ENCODE data around the gene SNX8. TPM values are rescaled to one million over a fixed set of nuclear protein-coding genes. Genes with fewer than 3 reads are reported as not detected.

Gene SNX8
- total RNA-seq, 2 experiments from 2014 or later = 25.0 to 27.9 TPM

DNA sequence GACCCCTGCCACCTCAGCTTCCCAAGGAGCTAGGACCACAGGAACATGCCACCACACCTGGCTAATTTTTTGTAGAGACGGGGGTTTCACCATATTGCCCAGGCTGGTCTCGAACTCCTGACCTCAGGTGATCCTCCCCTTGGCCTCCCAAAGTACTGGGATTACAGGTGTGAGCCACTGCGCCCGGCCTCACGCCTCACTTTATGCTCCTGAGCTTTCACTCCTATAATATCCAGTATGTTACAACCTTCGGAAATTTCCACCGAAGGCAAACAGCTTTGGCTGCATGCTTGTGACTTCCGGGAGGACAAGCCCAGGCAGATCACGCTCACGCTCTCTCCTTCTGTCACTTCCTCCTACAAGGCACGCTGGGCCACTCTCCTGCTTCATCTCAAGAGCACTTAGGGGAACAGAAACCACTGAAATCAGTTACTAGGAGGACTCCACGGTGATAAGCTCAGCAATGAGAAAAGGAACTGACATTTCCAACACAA is 77.1 kb downstream of the SNX8 start:
- Mint-ChIP-seq H3K9me3 (ENCODE audit: low read depth) (no peaks in the 10 kb centered on the region), H3K4me3 (no peak overlapping the region), H3K4me1 (peaks cover 29% of the 10 kb centered on the region), H3K27ac (no peak overlapping the region), H3K36me3 (peaks cover 32% of the 10 kb centered on the region), H3K27me3 (no peaks in the 10 kb centered on the region)
- no peak for ATAC-seq
- DNase-seq = no peak
- CTCF ChIA-PET = interaction anchor here (0.8 to 1.5 kb wide), 3 partner anchors 110 to 116 kb away, joined by 3 to 7 read pairs (median 4); no protein-coding TSS in a partner anchor

DNA sequence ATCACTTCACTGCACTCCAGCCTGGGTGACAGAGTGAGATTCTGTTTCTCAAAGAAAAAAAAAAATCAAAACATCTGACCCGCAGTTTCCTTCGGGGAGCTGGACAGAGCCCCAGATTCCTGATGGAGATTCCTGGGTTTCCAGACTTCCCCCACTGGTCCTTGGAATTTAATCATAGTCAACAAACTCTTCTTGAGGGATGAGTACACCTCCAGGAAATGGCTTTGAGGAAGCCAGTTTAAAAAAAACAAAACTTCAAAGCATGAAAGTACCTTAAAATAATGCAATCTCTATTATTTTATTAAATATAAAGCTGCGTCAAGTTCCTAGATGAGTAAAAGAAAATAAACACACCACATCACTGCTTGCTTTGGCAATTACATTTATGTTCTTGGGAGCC is 80.3 kb downstream of the SNX8 start:
- peaks cover 28% of the 10 kb centered on the region for H3K36me3 Mint-ChIP-seq
- CTCF ChIA-PET = interaction anchor here (1.3 kb wide), 1 partner anchor 655 kb away, joined by 4 read pairs; no protein-coding TSS in a partner anchor
- H3K4me3 Mint-ChIP-seq = peak overlapping the region; percentile 53
- DNase-seq = no peak
- H3K27ac Mint-ChIP-seq = peak overlapping the region; percentile 59
- H3K27me3 Mint-ChIP-seq = no peaks in the 10 kb centered on the region
- H3K9me3 Mint-ChIP-seq (ENCODE audit: low read depth) = no peaks in the 10 kb centered on the region
- no peak for ATAC-seq
- peaks cover 29% of the 10 kb centered on the region for H3K4me1 Mint-ChIP-seq

DNA sequence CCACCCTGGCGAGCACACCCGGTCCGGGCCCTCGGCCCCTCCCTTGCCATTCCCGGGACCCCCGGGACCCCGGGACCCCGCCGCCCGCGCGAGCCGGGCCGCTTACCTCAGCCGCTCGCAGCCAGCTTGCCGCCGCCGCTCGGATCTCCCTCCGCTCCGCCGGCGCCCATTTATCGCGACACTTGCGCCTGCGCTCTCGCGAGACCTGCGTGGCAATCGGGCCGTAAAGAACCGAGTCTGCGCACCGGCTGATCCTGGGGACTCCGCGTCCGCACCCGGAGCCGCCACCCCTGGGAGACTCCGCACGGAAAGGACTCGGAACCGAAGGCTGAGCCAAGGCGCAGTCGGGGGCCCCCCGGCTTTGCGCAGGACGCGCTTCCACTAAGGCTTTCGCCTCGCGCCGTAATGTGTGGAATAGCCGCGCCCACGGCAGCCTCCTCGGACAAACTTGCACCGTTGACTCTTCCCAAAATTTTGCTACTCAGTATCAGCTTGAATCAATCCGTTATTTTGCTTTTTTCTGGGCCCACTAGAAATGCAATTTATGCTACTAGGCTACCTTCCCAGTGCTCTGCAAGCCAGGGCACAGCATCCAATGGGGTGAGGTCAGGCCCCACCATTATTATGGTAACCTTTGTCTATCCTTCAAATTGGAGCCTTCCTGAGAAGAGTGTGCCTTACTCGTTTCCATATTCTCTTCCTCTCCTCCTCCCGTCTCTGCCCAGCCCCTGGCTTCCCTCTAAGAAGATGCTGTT is 81.3 kb downstream of the SNX8 start, which contains the start of gene MAD1L1:
Gene MAD1L1, minus strand, starts transcription at position 180 of the 755 bp plus-strand sequence. CDS start 2,812 bp downstream, outside the sequence.
- peak within 1 kb of the TSS; percentile 81 for H3K27ac Mint-ChIP-seq
- CTCF ChIA-PET = interaction anchor here (1.0 to 2.2 kb wide), 8 partner anchors 9 to 654 kb away, joined by 3 to 9 read pairs (median 4); partner anchors contain the start of genes EIF3B, MRM2, NUDT1 and SNX8
- peak within 1 kb of the TSS; percentile 83 for H3K4me3 Mint-ChIP-seq
- ATAC-seq = peak; percentile 95
- no peaks in the 10 kb centered on the region for H3K9me3 Mint-ChIP-seq (ENCODE audit: low read depth)
- H3K4me1 Mint-ChIP-seq = peaks cover 24% of the 10 kb centered on the region
- H3K27me3 Mint-ChIP-seq = no peaks in the 10 kb centered on the region
- peaks cover 23% of the 10 kb centered on the region for H3K36me3 Mint-ChIP-seq
- peak; percentile 93 for DNase-seq

DNA sequence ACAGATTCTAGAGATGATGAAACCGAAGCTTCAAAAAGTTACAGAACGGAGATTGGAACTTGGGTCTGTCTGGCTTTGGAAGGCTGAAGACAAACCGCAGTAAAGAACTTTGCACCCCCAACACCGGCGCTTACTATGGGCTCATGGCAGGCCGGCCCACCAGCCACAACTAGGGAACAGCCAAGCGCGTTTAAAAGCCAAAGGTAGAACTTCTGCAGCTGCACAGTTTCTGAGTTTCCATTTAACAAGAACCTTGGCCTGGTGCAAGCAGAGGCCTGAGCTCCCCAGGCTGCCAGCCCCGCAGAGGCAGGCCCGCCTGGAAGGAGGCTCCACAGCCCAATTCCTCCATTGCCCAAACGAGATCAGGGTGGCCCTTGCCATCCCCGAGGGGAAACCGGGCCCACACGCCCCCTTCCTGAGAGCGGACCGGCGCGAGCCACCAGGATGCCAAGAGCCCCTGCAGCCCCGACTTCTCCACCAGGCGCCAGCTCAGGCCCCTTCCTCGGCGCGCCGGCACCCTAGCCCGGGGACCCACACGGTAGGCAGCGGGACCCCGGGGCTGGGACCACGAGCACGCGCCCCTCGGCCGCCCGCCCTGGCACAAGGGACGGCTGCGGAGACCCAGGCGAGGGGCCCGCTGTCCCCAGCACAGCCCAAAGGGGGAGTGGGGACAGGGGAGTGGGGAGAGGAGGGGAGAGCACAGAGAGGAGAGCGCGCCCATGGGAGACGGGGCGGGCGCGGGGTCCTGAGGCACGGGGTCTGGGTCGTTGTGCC is 82.1 kb downstream of the SNX8 start:
- ATAC-seq = peak; percentile 48
- H3K4me3 Mint-ChIP-seq = peak overlapping the region; percentile 83
- DNase-seq = no peak
- H3K4me1 Mint-ChIP-seq = peaks cover 22% of the 10 kb centered on the region
- peak overlapping the region; percentile 75 for H3K27ac Mint-ChIP-seq
- H3K36me3 Mint-ChIP-seq = peaks cover 18% of the 10 kb centered on the region
- H3K27me3 Mint-ChIP-seq = no peaks in the 10 kb centered on the region
- H3K9me3 Mint-ChIP-seq (ENCODE audit: low read depth) = no peaks in the 10 kb centered on the region
- CTCF ChIA-PET = interaction anchor here (0.8 to 2.2 kb wide), 9 partner anchors 8 to 651 kb away, joined by 3 to 9 read pairs (median 3); partner anchors contain the start of genes EIF3B, MRM2, NUDT1 and SNX8

DNA sequence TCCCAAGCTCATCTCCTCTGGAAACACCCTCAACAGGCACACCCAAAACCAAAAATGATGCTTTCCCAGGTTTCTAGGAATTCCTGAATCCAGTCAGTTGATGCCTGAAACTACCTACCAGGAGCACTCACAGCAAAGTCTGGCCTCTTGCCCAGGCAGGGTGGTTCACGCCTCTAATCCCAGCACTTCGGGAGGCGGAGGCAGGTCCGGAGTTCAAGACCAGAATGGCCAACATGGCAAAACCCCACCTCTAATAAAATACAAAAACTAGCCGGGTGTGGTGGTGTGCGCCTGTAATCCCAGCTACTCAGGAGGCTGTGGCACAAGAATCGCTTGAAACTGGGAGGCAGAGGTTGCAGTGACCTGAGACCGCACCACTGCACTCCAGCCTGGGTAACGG is 83.4 kb downstream of the SNX8 start:
- DNase-seq (no peak), ATAC-seq (no peak)
- H3K4me1 Mint-ChIP-seq = peaks cover 17% of the 10 kb centered on the region
- H3K27me3 Mint-ChIP-seq = no peaks in the 10 kb centered on the region
- H3K36me3 Mint-ChIP-seq = peaks cover 15% of the 10 kb centered on the region
- CTCF ChIA-PET = no interaction called here
- no peaks in the 10 kb centered on the region for H3K9me3 Mint-ChIP-seq (ENCODE audit: low read depth)
- H3K4me3 Mint-ChIP-seq = no peak overlapping the region
- no peak overlapping the region for H3K27ac Mint-ChIP-seq

DNA sequence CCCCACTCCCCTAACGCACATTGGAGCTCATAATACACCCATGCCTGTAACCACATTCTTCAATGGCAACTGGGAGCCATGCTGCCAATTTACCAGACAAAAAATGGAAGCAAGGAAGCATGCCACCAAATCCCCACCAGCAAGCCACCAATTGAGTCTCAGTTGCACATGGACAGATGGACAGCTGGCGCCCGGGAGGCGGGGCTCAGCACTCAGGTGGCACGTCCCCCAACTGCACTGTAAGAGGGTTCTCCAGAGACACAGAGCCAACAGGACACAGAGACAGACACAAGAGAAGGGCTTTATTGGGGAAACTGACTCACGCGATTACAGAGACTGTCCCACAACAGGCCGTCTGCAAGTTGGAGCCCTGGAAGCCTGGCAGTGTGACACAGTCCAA is 84.0 kb downstream of the SNX8 start:
- DNase-seq (no peak), ATAC-seq (no peak)
- no peak overlapping the region for H3K27ac Mint-ChIP-seq
- CTCF ChIA-PET = interaction anchor here (0.8 to 1.0 kb wide), 2 partner anchors 10 to 246 kb away, joined by 3 read pairs; no protein-coding TSS in a partner anchor
- H3K27me3 Mint-ChIP-seq = no peaks in the 10 kb centered on the region
- no peak overlapping the region for H3K4me3 Mint-ChIP-seq
- peaks cover 18% of the 10 kb centered on the region for H3K36me3 Mint-ChIP-seq
- H3K4me1 Mint-ChIP-seq = peaks cover 17% of the 10 kb centered on the region
- no peaks in the 10 kb centered on the region for H3K9me3 Mint-ChIP-seq (ENCODE audit: low read depth)

DNA sequence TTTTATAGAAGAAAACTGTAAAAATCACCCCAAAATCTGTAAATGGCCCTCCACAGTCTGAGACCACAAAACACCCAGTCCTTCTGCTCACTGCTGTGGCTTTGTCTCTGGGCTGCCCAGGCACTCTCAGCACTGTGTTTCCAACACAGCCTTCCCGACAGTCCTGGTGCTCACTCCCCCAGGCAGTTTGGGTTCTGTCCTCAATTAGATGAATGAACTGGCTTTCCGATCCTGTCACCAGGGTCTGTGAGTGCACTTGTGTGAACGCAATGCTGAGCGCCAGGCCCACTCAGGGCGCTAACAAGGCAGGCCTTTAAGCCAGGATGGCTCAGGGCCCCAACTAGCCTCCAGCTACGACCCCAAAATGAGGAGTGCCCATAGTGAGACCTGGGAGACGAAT is 84.8 kb downstream of the SNX8 start:
- Mint-ChIP-seq H3K27ac (no peak overlapping the region), H3K4me1 (peaks cover 17% of the 10 kb centered on the region), H3K9me3 (ENCODE audit: low read depth) (no peaks in the 10 kb centered on the region), H3K4me3 (no peak overlapping the region), H3K27me3 (no peaks in the 10 kb centered on the region), H3K36me3 (peaks cover 15% of the 10 kb centered on the region)
- no peak for DNase-seq
- CTCF ChIA-PET = interaction anchor here (0.8 to 1.0 kb wide), 2 partner anchors 11 to 246 kb away, joined by 3 read pairs; no protein-coding TSS in a partner anchor
- no peak for ATAC-seq

DNA sequence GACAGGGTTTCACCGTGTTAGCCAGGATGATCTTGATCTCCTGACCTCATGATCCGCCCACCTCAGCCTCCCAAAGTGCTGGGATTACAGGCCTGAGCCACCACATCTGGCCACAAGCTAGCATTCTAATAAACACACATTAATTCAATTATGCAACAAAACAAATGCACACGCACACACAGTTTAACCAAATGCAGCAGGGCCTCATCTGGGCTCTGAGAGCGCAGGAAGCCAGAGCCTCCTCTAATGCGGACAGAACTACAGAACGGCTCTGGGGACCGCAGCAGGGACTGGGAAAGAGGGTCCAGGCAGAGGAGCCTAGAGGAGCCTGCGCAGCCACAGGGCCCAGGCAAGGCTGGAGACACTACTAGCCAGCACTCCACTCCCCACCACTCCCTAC is 85.3 kb downstream of the SNX8 start:
- no peak for DNase-seq
- peaks cover 15% of the 10 kb centered on the region for H3K36me3 Mint-ChIP-seq
- no peaks in the 10 kb centered on the region for H3K9me3 Mint-ChIP-seq (ENCODE audit: low read depth)
- H3K4me1 Mint-ChIP-seq = peaks cover 17% of the 10 kb centered on the region
- H3K27ac Mint-ChIP-seq = no peak overlapping the region
- CTCF ChIA-PET = interaction anchor here (0.9 kb wide), 1 partner anchor 136 kb away, joined by 3 read pairs; no protein-coding TSS in a partner anchor
- no peak overlapping the region for H3K4me3 Mint-ChIP-seq
- H3K27me3 Mint-ChIP-seq = no peaks in the 10 kb centered on the region
- no peak for ATAC-seq

DNA sequence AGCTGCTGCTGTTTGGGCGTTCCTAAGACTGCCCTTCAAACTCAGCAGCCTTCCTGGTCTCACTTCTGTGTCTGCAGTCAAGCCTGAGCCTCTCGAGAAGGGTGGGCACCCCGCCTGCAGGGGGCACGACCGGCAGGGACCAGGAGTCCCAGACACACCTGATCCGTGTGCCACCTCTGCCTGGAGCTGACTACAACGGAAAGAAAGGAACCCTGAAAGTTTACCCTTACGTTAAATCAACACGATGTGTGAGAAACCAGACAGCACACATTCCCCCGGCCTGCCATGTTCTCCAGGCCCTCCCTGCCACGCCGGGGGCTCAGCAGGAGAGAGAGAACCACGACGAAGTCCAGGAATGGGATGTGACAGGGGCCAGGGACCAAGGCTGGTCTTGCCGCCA is 86.5 kb downstream of the SNX8 start:
- H3K27me3 Mint-ChIP-seq = no peaks in the 10 kb centered on the region
- CTCF ChIA-PET = no interaction called here
- ATAC-seq (no peak), DNase-seq (no peak)
- H3K27ac Mint-ChIP-seq = no peak overlapping the region
- H3K9me3 Mint-ChIP-seq (ENCODE audit: low read depth) = no peaks in the 10 kb centered on the region
- peaks cover 10% of the 10 kb centered on the region for H3K4me1 Mint-ChIP-seq
- H3K36me3 Mint-ChIP-seq = peaks cover 15% of the 10 kb centered on the region
- H3K4me3 Mint-ChIP-seq = no peak overlapping the region

DNA sequence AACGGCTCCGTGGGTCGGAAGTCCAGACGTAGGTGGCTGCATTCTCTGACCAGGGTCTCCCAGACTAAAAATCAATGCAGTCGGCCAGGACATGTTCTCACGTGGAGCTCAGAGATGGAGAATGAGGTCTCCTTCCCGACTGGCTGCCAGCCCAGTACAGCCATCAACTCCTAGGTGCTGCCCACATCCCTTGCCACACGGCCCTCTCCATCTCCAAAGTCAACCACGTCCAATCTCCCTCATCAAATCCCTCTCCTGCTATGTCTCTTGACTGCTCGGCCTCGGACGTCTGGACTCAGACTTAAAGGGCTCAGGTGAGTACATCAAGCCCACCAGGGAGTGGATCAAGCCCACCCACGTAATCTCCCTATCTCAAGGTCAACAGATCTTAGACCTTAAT is 88.4 kb downstream of the SNX8 start:
- DNase-seq (no peak), ATAC-seq (no peak)
- no peaks in the 10 kb centered on the region for H3K27me3 Mint-ChIP-seq
- peaks cover 4% of the 10 kb centered on the region for H3K4me1 Mint-ChIP-seq
- peaks cover 15% of the 10 kb centered on the region for H3K36me3 Mint-ChIP-seq
- no peaks in the 10 kb centered on the region for H3K9me3 Mint-ChIP-seq (ENCODE audit: low read depth)
- CTCF ChIA-PET = no interaction called here
- H3K4me3 Mint-ChIP-seq = no peak overlapping the region
- H3K27ac Mint-ChIP-seq = no peak overlapping the region

DNA sequence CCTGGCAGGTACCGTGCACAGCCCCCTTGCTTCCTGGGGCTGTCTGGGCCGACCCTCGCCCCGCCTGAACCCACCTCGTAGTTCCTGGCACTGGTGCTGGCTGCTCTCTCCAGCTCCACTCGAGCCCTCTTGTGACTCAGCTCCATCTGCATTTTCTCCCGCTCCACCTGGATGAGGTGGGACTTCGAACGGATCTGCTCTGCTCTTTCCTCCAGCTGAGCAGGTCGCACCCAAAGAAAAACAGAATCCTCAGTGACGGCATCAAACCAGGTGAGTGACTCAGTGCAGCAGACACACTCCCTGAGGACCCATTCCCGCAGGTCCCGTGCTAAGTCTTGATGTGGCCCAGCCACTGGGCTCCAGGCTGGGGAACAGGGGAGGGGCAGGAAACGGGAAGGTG is 88.9 kb downstream of the SNX8 start:
- Mint-ChIP-seq H3K27ac (no peak overlapping the region), H3K4me1 (peaks cover 4% of the 10 kb centered on the region)
- CTCF ChIA-PET = no interaction called here

DNA sequence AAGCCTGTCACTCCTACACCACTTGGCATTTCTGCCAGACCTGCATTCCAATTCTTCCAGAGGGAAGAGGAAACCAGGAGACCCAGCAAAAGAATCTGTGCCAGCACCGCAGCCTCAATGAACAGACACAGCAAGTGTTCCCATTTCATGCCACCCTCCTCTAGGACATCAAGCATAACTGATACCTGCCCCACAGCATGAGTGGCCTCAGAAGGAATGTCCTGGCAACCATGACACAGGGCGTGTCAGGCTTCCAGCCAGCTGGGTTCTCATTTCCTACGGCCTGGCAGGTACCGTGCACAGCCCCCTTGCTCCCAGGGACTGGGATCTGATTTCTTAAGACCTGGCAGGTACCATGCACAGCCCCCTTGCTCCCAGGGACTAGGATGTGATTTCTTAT is 89.3 kb downstream of the SNX8 start:
- no peaks in the 10 kb centered on the region for H3K27me3 Mint-ChIP-seq
- ATAC-seq (no peak), DNase-seq (no peak)
- peaks cover 15% of the 10 kb centered on the region for H3K36me3 Mint-ChIP-seq
- peaks cover under 1% of the 10 kb centered on the region for H3K4me1 Mint-ChIP-seq
- no peaks in the 10 kb centered on the region for H3K9me3 Mint-ChIP-seq (ENCODE audit: low read depth)
- no peak overlapping the region for H3K4me3 Mint-ChIP-seq
- CTCF ChIA-PET = no interaction called here
- no peak overlapping the region for H3K27ac Mint-ChIP-seq

More for the DNA sequence above, 88.9 kb downstream of the SNX8 start:
- Mint-ChIP-seq H3K4me3 (no peak overlapping the region), H3K27me3 (no peaks in the 10 kb centered on the region), H3K36me3 (peaks cover 15% of the 10 kb centered on the region), H3K9me3 (ENCODE audit: low read depth) (no peaks in the 10 kb centered on the region)
- DNase-seq (no peak), ATAC-seq (no peak)

DNA sequence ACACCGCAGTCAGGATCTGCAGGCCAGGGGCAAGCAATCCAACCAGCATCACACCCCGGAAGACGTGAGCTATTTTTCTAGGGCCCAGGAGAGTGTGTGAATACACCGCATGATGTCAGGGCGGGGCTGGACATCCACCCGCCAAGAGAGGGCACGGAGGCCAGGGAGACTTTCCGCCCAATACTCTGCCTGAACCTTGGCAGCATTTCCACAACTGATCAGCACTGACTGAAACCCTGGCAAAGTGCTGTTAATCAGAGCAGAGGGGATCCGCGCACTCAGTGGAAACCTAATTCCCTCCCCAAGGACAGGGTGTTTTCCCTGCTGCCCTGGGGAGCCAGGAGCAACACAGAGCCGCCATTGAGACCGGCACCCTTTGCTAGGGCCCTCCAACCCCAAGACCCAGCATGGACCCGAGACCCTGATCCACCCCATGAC is 89.7 kb downstream of the SNX8 start:
- no peak for DNase-seq
- H3K36me3 Mint-ChIP-seq = peaks cover 13% of the 10 kb centered on the region
- no peaks in the 10 kb centered on the region for H3K4me1 Mint-ChIP-seq
- no peak for ATAC-seq
- no peak overlapping the region for H3K27ac Mint-ChIP-seq
- no peak overlapping the region for H3K4me3 Mint-ChIP-seq
- no peaks in the 10 kb centered on the region for H3K9me3 Mint-ChIP-seq (ENCODE audit: low read depth)
- no peaks in the 10 kb centered on the region for H3K27me3 Mint-ChIP-seq
- CTCF ChIA-PET = no interaction called here
